OCI-LY3 (cell line): ENCODE results near the gene HDAC4.

Experiments used
- H2AFZ ChIP-seq: fragments of 200-600, 300-600 bp; shearing (Covaris generic); 2 replicates; pipeline ENCODE4 v1.6.0; 2014; ENCODE audit warnings: antibody characterized with exemption, low read depth, low read length
- H3K27ac ChIP-seq: fragments of 200-600, 300-600 bp; sonication (generic); 2 replicates; pipeline ENCODE4 v1.5.1; 2014; ENCODE audit warnings: mild to moderate bottlenecking, low read length, moderate library complexity, mixed read lengths
- H3K27me3 ChIP-seq: fragments of 200-600, 300-600 bp; sonication (generic); 2 replicates; pipeline ENCODE4 v1.6.1; 2014; ENCODE audit warnings: low read depth, low read length, mixed read lengths
- H3K36me3 ChIP-seq: fragments of 200-600, 300-600 bp; sonication (generic); replicated peaks from 2 replicates; pipeline ENCODE3; 2014; ENCODE audit warnings: low read depth, low read length, mixed read lengths
- H3K4me1 ChIP-seq: fragments of 300-600, 200-600 bp; sonication (generic); 2 replicates; pipeline ENCODE4 v1.6.1; 2014; ENCODE audit warnings: low read length, mixed read lengths
- H3K4me2 ChIP-seq: fragments of 200-600, 300-600 bp; sonication (generic); 2 replicates; pipeline ENCODE4 v1.6.1; 2014; ENCODE audit warnings: low read length, mixed read lengths
- H3K4me3 ChIP-seq: fragments of 300-600, 200-600 bp; sonication (generic); 2 replicates; pipeline ENCODE4 v1.5.1; 2014; ENCODE audit warnings: antibody characterized with exemption, mild to moderate bottlenecking, low read length, moderate library complexity
- H3K79me2 ChIP-seq: fragments of 300-600, 200-600 bp; shearing (Covaris generic); 2 replicates; pipeline ENCODE4 v1.6.1; 2014; ENCODE audit warnings: mild to moderate bottlenecking, low read length, mixed read lengths
- H3K9ac ChIP-seq: fragments of 300-600, 200-600 bp; shearing (Covaris generic); 2 replicates; pipeline ENCODE4 v1.6.0; 2014; ENCODE audit warnings: mild to moderate bottlenecking, low read length, moderate library complexity
- H3K9me3 ChIP-seq: fragments of 200-600, 300-600 bp; shearing (Covaris generic); 2 replicates; pipeline ENCODE4 v1.6.1; 2014; ENCODE audit warnings: low read length, mixed read lengths; ENCODE audit not compliant: insufficient read depth
- H4K20me1 ChIP-seq: fragments of 200-600, 300-600 bp; sonication (generic); 2 replicates; pipeline ENCODE4 v1.6.1; 2016; ENCODE audit warnings: low read length, mixed read lengths; ENCODE audit not compliant: insufficient read depth
- CTCF ChIP-seq: fragments of 200-600, 300-600 bp; sonication (generic); IDR thresholded peaks from 2 replicates; pipeline ENCODE4 v1.5.1; 2014; ENCODE audit warnings: antibody characterized with exemption, low read length, low read depth
- EZH2phosphoT487 ChIP-seq: fragments of 200-600 bp; shearing (Covaris generic); IDR thresholded peaks from 2 replicates; pipeline ENCODE4 v1.6.1; 2018; ENCODE audit warnings: antibody characterized with exemption, mixed run types, low read depth

The HDAC4 gene

DNA sequence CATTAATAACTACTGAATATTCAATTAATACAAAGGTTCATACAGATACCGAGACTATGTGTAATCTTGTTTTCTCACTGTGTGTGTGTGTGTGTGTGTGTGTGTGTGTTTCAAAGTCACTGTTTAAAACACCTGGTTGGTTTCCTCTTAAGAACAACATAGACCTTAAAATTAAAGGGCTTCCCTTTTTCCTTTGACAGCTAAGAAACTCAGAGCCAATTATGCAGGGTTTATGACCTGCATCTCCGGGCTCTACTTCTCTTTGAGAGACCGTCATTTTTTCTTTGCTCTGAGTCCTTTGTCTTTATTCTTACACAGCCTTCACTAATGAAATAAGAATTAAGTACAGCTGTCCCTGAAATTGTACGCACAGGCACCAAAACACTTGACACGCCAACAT lies 145.6 kb downstream of the HDAC4 start:
- no peak overlapping the region for H3K4me3 ChIP-seq
- H4K20me1 ChIP-seq: peaks cover 62% of the 10 kb centered on the region
- H3K27me3 ChIP-seq: peaks cover 36% of the 10 kb centered on the region
- TF ChIP-seq CTCF: no peak
- no peak for TF ChIP-seq EZH2phosphoT487
- peaks cover 26% of the 10 kb centered on the region for H3K4me1 ChIP-seq
- no peaks in the 10 kb centered on the region for H3K9me3 ChIP-seq
- no peaks in the 10 kb centered on the region for H3K36me3 ChIP-seq
- H3K4me2 ChIP-seq: no peak overlapping the region
- no peaks in the 10 kb centered on the region for H3K79me2 ChIP-seq
- no peak overlapping the region for H3K27ac ChIP-seq
- H3K9ac ChIP-seq: no peak overlapping the region
- H2AFZ ChIP-seq: no peak overlapping the region

- Histone ChIP-seq H3K9ac (no peak overlapping the region), H2AFZ (no peak overlapping the region), H4K20me1 (peaks cover 52% of the 10 kb centered on the region), H3K9me3 (no peaks in the 10 kb centered on the region), H3K27ac (no peak overlapping the region), H3K36me3 (no peaks in the 10 kb centered on the region), H3K27me3 (peaks cover 36% of the 10 kb centered on the region), H3K4me3 (peak overlapping the region; percentile 66), H3K4me1 (peaks cover 16% of the 10 kb centered on the region), H3K79me2 (no peaks in the 10 kb centered on the region), H3K4me2 (peak overlapping the region; percentile 92)
- TF ChIP-seq EZH2phosphoT487: no peak
- TF ChIP-seq CTCF: no peak
Measured at GRCh38 chr2:239253701-239254436, 147.0 kb downstream of the HDAC4 start.

GRCh38 chr2:239253264-239253663 lies 147.6 kb downstream of the HDAC4 start:
- Histone ChIP-seq H3K4me1 (peaks cover 16% of the 10 kb centered on the region), H3K27ac (no peak overlapping the region), H3K36me3 (no peaks in the 10 kb centered on the region), H3K9ac (no peak overlapping the region), H2AFZ (no peak overlapping the region), H3K9me3 (no peaks in the 10 kb centered on the region), H3K27me3 (peaks cover 36% of the 10 kb centered on the region), H4K20me1 (peaks cover 51% of the 10 kb centered on the region), H3K4me3 (peak overlapping the region; percentile 66), H3K4me2 (peak overlapping the region; percentile 92), H3K79me2 (no peaks in the 10 kb centered on the region)
- TF ChIP-seq CTCF (no peak), EZH2phosphoT487 (no peak)

GRCh38 chr2:239252801-239253200 lies 148.0 kb downstream of the HDAC4 start:
- peak overlapping the region; percentile 66 for H3K4me3 ChIP-seq
- TF ChIP-seq CTCF: no peak
- TF ChIP-seq EZH2phosphoT487: no peak
- H3K79me2 ChIP-seq: no peaks in the 10 kb centered on the region
- peaks cover 36% of the 10 kb centered on the region for H3K27me3 ChIP-seq
- H3K4me2 ChIP-seq: peak overlapping the region; percentile 92
- H4K20me1 ChIP-seq: peaks cover 48% of the 10 kb centered on the region
- no peak overlapping the region for H3K27ac ChIP-seq
- peaks cover 16% of the 10 kb centered on the region for H3K4me1 ChIP-seq
- H3K9ac ChIP-seq: no peak overlapping the region
- H2AFZ ChIP-seq: no peak overlapping the region
- no peaks in the 10 kb centered on the region for H3K9me3 ChIP-seq
- H3K36me3 ChIP-seq: no peaks in the 10 kb centered on the region
